GM23338 (cell line): ENCODE data around the gene ATAD2B.

Experiments
- CREB1 ChIP-seq: fragments of 250-450 bp; sonication (Bioruptor Pico); IDR thresholded peaks from 2 replicates; pipeline ENCODE4 v1.5.0; 2020; ENCODE audit warnings: low read depth, mild to moderate bottlenecking, moderate library complexity
- EZH2 ChIP-seq: fragments of 200-600 bp; sonication (generic); IDR thresholded peaks from one replicate; pipeline ENCODE4 v1.8.0; 2017; ENCODE audit warnings: antibody characterized with exemption, mild to moderate bottlenecking, low read depth; ENCODE audit not compliant: unreplicated experiment
- EZH2phosphoT487 ChIP-seq: fragments of 200-600 bp; sonication (generic); IDR thresholded peaks from one replicate; pipeline ENCODE4 v1.8.1; 2018; ENCODE audit warnings: antibody characterized with exemption; ENCODE audit not compliant: unreplicated experiment
- JUNB ChIP-seq: IDR thresholded peaks from one replicate; pipeline ENCODE4 v1.6.1; 2016; ENCODE audit warnings: antibody characterized with exemption; ENCODE audit not compliant: unreplicated experiment
- NANOG ChIP-seq: IDR thresholded peaks from 2 replicates; pipeline ENCODE4 v1.6.1; 2016; ENCODE audit warnings: antibody characterized with exemption, borderline replicate concordance
- POLR2AphosphoS5 ChIP-seq: IDR thresholded peaks from 2 replicates; pipeline ENCODE4 v1.6.1; 2016; ENCODE audit warnings: antibody characterized with exemption, low read depth
- STAT1 ChIP-seq: IDR thresholded peaks from one replicate; pipeline ENCODE4 v1.6.1; 2016; ENCODE audit warnings: antibody characterized with exemption; ENCODE audit not compliant: unreplicated experiment
- ZNF114 ChIP-seq: fragments of 250-450 bp; sonication (Bioruptor Pico); IDR thresholded peaks from 2 replicates; pipeline ENCODE4 v1.5.0; 2020; ENCODE audit warnings: mild to moderate bottlenecking, moderate library complexity
- ZNF331 ChIP-seq: fragments of 250-450 bp; sonication (Bioruptor Pico); IDR thresholded peaks from 2 replicates; pipeline ENCODE4 v1.5.0; 2020; ENCODE audit warnings: low read depth, mild to moderate bottlenecking, moderate library complexity
- TF ChIP-seq, protein P1 (sequence below), 2 experiments: fragments of 200-600 bp in 1 of 2; sonication (generic) in 1 of 2; conservative IDR thresholded peaks; 2 replicates each; pipeline versions ENCODE4 v1.5.1 to v1.6.1; 2016 to 2017; ENCODE audit warnings: antibody characterized with exemption in 2 of 2, low read depth in 2 of 2, mild to moderate bottlenecking in 2 of 2, moderate library complexity in 1 of 2
- TF ChIP-seq, protein P2 (sequence below): IDR thresholded peaks from one replicate; pipeline ENCODE4 v1.6.1; 2018; ENCODE audit warnings: antibody characterized with exemption; ENCODE audit not compliant: unreplicated experiment
- TF ChIP-seq, protein P3 (sequence below): IDR thresholded peaks from 2 replicates; pipeline ENCODE4 v1.6.1; 2016; ENCODE audit warnings: antibody characterized with exemption
- TF ChIP-seq, protein P4 (sequence below): fragments of 250-450 bp; sonication (Bioruptor Pico); IDR thresholded peaks from 2 replicates; pipeline ENCODE4 v1.5.0; 2020; ENCODE audit warnings: mild to moderate bottlenecking, moderate library complexity

DNA sequence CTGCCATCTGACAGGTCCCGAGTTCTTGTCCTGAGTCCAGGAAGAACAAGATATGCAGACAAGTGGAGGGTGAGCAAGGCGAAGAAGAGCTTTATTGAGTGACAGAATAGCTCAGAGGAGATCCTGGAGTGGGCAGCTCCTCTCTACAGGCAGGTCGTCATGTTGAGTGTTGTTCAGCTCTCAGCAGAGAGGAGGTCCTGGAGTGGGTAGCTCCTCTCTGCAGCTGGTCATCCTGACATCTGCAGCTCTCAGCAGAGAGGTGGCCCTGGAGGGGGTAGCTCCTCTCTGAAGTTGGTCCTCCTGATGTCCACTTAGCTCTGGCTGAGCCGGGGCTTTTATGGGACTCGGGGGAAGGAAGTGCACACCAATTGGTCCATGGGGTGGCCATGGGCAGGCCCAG lies 90.4 kb downstream of the ATAD2B start:
- TF ChIP-seq, protein P1, sequence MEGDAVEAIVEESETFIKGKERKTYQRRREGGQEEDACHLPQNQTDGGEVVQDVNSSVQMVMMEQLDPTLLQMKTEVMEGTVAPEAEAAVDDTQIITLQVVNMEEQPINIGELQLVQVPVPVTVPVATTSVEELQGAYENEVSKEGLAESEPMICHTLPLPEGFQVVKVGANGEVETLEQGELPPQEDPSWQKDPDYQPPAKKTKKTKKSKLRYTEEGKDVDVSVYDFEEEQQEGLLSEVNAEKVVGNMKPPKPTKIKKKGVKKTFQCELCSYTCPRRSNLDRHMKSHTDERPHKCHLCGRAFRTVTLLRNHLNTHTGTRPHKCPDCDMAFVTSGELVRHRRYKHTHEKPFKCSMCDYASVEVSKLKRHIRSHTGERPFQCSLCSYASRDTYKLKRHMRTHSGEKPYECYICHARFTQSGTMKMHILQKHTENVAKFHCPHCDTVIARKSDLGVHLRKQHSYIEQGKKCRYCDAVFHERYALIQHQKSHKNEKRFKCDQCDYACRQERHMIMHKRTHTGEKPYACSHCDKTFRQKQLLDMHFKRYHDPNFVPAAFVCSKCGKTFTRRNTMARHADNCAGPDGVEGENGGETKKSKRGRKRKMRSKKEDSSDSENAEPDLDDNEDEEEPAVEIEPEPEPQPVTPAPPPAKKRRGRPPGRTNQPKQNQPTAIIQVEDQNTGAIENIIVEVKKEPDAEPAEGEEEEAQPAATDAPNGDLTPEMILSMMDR (conservative IDR thresholded peaks at IDR 0.05; ENCODE audit: low read depth in 2 of 2): no peak
- TF ChIP-seq, protein P2, sequence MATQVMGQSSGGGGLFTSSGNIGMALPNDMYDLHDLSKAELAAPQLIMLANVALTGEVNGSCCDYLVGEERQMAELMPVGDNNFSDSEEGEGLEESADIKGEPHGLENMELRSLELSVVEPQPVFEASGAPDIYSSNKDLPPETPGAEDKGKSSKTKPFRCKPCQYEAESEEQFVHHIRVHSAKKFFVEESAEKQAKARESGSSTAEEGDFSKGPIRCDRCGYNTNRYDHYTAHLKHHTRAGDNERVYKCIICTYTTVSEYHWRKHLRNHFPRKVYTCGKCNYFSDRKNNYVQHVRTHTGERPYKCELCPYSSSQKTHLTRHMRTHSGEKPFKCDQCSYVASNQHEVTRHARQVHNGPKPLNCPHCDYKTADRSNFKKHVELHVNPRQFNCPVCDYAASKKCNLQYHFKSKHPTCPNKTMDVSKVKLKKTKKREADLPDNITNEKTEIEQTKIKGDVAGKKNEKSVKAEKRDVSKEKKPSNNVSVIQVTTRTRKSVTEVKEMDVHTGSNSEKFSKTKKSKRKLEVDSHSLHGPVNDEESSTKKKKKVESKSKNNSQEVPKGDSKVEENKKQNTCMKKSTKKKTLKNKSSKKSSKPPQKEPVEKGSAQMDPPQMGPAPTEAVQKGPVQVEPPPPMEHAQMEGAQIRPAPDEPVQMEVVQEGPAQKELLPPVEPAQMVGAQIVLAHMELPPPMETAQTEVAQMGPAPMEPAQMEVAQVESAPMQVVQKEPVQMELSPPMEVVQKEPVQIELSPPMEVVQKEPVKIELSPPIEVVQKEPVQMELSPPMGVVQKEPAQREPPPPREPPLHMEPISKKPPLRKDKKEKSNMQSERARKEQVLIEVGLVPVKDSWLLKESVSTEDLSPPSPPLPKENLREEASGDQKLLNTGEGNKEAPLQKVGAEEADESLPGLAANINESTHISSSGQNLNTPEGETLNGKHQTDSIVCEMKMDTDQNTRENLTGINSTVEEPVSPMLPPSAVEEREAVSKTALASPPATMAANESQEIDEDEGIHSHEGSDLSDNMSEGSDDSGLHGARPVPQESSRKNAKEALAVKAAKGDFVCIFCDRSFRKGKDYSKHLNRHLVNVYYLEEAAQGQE: no peak
- TF ChIP-seq POLR2AphosphoS5 (no peak), ZNF114 (CRISPR knock-in tag) (no peak), EZH2 (no peak), STAT1 (no peak), NANOG (no peak), EZH2phosphoT487 (no peak), JUNB (no peak), ZNF331 (CRISPR knock-in tag) (no peak), CREB1 (CRISPR knock-in tag) (no peak)
- TF ChIP-seq, protein P3, sequence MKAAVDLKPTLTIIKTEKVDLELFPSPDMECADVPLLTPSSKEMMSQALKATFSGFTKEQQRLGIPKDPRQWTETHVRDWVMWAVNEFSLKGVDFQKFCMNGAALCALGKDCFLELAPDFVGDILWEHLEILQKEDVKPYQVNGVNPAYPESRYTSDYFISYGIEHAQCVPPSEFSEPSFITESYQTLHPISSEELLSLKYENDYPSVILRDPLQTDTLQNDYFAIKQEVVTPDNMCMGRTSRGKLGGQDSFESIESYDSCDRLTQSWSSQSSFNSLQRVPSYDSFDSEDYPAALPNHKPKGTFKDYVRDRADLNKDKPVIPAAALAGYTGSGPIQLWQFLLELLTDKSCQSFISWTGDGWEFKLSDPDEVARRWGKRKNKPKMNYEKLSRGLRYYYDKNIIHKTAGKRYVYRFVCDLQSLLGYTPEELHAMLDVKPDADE: no peak
- TF ChIP-seq, protein P4, sequence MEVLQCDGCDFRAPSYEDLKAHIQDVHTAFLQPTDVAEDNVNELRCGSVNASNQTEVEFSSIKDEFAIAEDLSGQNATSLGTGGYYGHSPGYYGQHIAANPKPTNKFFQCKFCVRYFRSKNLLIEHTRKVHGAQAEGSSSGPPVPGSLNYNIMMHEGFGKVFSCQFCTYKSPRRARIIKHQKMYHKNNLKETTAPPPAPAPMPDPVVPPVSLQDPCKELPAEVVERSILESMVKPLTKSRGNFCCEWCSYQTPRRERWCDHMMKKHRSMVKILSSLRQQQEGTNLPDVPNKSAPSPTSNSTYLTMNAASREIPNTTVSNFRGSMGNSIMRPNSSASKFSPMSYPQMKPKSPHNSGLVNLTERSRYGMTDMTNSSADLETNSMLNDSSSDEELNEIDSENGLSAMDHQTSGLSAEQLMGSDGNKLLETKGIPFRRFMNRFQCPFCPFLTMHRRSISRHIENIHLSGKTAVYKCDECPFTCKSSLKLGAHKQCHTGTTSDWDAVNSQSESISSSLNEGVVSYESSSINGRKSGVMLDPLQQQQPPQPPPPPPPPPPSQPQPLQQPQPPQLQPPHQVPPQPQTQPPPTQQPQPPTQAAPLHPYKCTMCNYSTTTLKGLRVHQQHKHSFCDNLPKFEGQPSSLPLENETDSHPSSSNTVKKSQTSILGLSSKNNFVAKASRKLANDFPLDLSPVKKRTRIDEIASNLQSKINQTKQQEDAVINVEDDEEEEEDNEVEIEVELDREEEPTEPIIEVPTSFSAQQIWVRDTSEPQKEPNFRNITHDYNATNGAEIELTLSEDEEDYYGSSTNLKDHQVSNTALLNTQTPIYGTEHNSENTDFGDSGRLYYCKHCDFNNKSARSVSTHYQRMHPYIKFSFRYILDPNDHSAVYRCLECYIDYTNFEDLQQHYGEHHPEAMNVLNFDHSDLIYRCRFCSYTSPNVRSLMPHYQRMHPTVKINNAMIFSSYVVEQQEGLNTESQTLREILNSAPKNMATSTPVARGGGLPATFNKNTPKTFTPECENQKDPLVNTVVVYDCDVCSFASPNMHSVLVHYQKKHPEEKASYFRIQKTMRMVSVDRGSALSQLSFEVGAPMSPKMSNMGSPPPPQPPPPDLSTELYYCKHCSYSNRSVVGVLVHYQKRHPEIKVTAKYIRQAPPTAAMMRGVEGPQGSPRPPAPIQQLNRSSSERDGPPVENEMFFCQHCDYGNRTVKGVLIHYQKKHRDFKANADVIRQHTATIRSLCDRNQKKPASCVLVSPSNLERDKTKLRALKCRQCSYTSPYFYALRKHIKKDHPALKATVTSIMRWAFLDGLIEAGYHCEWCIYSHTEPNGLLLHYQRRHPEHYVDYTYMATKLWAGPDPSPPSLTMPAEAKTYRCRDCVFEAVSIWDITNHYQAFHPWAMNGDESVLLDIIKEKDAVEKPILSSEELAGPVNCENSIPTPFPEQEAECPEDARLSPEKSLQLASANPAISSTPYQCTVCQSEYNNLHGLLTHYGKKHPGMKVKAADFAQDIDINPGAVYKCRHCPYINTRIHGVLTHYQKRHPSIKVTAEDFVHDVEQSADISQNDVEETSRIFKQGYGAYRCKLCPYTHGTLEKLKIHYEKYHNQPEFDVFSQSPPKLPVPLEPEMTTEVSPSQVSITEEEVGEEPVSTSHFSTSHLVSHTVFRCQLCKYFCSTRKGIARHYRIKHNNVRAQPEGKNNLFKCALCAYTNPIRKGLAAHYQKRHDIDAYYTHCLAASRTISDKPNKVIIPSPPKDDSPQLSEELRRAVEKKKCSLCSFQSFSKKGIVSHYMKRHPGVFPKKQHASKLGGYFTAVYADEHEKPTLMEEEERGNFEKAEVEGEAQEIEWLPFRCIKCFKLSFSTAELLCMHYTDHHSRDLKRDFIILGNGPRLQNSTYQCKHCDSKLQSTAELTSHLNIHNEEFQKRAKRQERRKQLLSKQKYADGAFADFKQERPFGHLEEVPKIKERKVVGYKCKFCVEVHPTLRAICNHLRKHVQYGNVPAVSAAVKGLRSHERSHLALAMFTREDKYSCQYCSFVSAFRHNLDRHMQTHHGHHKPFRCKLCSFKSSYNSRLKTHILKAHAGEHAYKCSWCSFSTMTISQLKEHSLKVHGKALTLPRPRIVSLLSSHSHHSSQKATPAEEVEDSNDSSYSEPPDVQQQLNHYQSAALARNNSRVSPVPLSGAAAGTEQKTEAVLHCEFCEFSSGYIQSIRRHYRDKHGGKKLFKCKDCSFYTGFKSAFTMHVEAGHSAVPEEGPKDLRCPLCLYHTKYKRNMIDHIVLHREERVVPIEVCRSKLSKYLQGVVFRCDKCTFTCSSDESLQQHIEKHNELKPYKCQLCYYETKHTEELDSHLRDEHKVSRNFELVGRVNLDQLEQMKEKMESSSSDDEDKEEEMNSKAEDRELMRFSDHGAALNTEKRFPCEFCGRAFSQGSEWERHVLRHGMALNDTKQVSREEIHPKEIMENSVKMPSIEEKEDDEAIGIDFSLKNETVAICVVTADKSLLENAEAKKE (CRISPR knock-in tag): no peak
